HG03342 (cell line): ENCODE data around the gene USP38.
"Not testable (repeated sequence)": the region's sequence is repeated elsewhere in the genome, so short reads cannot be mapped to it uniquely, and the experiment has no call there.

Experiments
- ATAC-seq: cut with Tn5 transposase; IDR thresholded peaks from one replicate; pipeline ENCODE4 v1.9.1; 2021; ENCODE audit warnings: mild to moderate bottlenecking, moderate library complexity; ENCODE audit not compliant: unreplicated experiment

Gene USP38

GRCh38 chr4:143203577-143203976 is 18.9 kb downstream of the USP38 start:
- no peak for ATAC-seq

GRCh38 chr4:143207555-143207954 is 22.8 kb downstream of the USP38 start:
- ATAC-seq = no peak

- ATAC-seq = no peak
Measured at GRCh38 chr4:143212566-143212965, 27.8 kb downstream of the USP38 start.

- no peak for ATAC-seq
Measured at GRCh38 chr4:143215873-143216272, 31.2 kb downstream of the USP38 start.

GRCh38 chr4:143224255-143224654 is 39.5 kb downstream of the USP38 start:
- no peak for ATAC-seq

- no peak for ATAC-seq
Measured at GRCh38 chr4:143225167-143225566, 40.5 kb downstream of the USP38 start.

- no peak for ATAC-seq
Measured at GRCh38 chr4:143230683-143231082, 46.0 kb downstream of the USP38 start.

- no peak for ATAC-seq
Measured at GRCh38 chr4:143232277-143232676, 47.6 kb downstream of the USP38 start.

GRCh38 chr4:143234153-143234552 is 49.4 kb downstream of the USP38 start:
- ATAC-seq = no peak

GRCh38 chr4:143237195-143237594 is 52.5 kb downstream of the USP38 start:
- not testable (repeated sequence) for ATAC-seq

GRCh38 chr4:143240939-143241679 is 56.4 kb downstream of the USP38 start:
- no peak for ATAC-seq

- no peak for ATAC-seq
Measured at GRCh38 chr4:143241892-143242291, 57.2 kb downstream of the USP38 start.

GRCh38 chr4:143243041-143243440 is 58.3 kb downstream of the USP38 start:
- ATAC-seq = no peak

GRCh38 chr4:143246977-143247376 is 62.3 kb downstream of the USP38 start:
- no peak for ATAC-seq

GRCh38 chr4:143247866-143248265 is 63.1 kb downstream of the USP38 start:
- no peak for ATAC-seq

- ATAC-seq = no peak
Measured at GRCh38 chr4:143248827-143249226, 64.1 kb downstream of the USP38 start.

GRCh38 chr4:143250617-143251016 is 65.9 kb downstream of the USP38 start:
- ATAC-seq = no peak

- ATAC-seq = no peak
Measured at GRCh38 chr4:143251348-143251747, 66.6 kb downstream of the USP38 start.

- ATAC-seq = no peak
Measured at GRCh38 chr4:143251779-143252178, 67.1 kb downstream of the USP38 start.

GRCh38 chr4:143252478-143252877 is 67.8 kb downstream of the USP38 start:
- no peak for ATAC-seq

GRCh38 chr4:143253166-143253565 is 68.4 kb downstream of the USP38 start:
- no peak for ATAC-seq

- ATAC-seq = no peak
Measured at GRCh38 chr4:143254491-143255226, 69.9 kb downstream of the USP38 start.
